ENCODE data around the gene SELENON.

Gene SELENON

DNA sequence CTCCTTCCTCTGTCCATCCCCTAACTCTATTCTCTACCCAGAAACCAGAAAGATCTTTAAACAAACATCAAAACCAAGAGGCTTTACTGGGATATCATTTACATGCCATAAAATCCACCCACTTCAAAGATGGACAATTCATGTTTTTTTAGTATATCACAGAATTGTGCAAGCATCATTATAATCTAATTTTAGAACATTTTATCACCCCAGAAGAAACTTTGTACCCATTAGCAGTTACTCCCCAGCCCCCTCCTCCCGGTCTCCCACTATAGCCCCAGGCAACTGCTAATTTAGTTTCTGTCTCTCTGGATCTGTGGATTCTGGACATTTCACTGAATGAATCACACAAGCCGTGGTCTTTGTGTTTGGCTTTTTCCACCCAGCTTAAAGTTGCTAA lies 4.8 kb upstream of the SELENON start:
- peak; percentile 9 for FAIRE-seq

DNA sequence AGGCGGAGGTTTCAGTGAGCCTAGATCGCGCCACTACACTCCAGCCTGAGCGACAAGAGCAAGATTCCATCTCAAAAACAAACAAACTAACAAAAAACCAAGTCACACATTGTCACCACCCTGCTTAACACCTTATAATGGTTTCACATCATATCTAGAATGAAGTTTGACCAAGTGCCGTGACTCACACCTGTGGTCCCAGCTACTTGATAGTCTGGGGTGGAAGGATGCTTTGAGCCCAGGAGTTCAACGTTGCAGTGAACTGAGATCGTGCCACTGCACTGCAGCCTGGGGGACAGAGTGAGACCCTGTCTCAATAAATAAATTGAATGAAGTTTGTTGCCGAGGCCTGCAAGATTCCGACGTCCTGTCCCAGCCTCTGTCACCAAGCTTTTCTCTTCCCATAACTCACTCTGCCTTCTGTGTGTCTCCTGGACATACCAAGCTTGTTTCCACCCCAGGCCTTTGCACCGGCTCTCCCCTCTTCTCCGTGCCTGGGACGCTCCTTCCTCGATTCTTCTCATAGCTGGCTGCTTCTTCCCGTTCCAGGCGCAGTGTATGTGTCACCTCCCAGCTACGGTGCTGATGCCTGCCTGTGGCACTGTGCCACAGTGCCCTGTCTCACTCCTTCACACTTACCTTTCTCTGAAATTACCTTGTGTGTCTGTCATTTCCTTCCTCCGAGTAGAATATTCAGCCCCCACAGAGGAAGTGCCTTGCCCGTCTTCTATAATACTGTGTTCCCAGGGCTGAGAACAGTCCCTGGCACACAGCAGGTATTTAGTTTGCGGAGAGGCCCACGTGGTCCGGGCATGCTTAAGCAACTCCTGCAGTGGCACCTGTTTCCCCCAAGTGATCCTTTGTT lies 3.8 kb upstream of the SELENON start:
- no peak for FAIRE-seq

DNA sequence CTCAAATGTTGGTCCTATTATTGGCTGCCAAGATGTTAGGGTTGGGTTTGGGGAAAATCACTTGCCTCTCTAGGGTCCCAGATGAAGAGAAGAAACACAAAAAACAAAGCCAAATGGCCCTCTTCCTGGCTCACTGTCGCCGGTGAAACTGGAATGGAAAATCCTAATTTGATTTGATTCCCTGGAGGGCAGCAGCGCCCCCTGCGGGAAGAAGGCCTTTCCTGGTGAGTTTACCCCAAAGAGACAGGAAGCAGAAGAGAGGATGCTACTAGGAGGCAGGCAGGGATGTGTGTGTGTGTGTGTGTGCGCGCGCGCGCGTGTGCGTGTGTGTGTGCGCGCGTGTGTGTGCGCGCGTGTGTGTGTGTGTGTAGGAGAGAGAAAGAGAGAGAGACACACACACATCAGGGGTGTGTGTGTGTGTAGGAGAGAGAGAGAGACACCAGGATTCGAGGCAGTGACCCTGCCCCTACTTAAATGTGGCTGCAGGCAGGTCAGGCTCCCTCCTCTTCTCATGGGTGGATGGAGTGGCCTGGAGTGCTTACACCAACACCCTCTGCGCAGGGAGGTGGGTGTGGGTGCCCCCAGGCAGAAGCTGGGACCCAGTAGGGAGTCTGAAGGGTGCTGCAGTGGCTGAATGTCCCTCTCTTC lies 3.1 kb upstream of the SELENON start:
- FAIRE-seq = peak; percentile 81

DNA sequence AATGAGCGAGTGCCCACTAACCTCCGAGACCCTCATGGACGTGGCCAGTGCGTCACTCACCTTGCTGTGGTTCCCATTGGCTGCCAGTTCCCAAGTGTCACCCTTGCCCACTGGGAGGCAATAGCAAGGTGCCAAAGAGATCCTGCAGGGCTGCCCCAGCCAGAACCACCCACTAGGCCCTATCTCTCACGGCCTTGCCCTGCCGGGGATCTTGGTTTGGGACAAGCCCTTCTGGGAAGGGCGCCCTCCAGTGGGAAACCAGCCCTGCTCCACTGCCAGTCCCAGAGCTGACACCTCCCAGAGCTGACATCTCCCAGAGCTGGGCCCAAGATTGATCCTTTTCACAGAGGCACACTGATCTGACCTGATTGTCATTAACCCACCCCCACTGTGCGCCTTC lies 2.1 kb upstream of the SELENON start:
- FAIRE-seq = no peak

DNA sequence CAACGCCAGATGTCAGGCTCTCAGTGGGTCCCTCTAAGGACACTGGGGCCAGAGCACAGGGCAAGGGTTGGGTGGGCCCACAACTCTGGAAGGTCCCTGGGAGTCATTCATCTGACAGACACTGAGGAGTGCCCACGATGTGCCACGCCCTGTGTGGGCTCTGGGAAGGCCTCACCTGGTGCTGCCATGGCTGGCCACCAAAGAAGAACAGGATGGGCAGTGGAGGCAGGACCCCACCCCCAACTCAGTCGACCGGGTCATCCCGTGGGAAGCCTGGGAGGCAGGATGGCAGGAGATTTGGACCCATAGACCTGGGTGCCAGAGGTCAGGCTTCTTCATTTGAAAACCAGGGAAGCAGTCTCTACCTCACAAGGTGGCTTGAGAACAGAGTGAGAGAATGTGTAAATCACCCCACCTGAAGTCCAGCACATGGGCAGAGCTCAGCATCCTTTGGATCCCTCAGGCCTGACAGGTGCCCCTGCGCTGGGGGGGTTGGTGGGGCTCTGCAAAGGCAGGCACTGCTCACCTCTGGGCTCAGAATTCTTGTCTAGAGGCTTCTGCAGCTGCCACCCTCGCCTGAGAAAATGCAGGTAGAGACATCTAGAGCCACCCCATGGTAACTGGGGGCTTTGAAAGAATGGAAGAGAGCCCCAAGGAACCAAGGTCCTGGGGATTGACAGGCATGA lies 1.2 kb upstream of the SELENON start:
- no peak for FAIRE-seq

DNA sequence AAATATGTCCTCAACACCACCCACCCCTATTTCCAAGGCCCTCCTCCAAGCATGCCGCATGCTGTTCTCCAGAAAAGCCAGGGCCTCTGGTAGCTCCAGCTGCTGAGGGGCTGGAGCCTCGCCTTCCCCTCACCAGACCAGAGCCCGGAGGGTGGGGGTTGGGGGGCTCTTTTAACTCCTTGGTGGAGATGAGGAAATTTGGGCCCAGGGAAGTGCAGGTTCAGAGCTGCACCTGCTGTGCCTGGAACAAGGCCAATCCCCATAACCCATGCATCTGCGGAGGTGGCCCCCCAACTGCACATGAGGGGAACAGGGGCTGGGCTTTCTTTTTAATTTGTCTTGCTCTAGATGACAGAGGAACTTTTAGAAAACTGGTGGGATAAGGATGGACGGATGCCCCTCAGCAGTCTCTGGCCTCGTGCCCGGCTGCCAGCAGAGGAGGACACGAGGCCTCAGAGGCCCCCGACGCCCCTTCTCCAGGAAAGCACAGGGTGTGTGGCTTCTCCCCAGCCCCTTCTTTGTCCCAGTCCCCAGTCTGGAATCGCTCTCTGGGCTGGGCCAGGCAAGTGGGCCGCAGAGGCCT lies 550 bp upstream of the SELENON start:
- no peak for FAIRE-seq

DNA sequence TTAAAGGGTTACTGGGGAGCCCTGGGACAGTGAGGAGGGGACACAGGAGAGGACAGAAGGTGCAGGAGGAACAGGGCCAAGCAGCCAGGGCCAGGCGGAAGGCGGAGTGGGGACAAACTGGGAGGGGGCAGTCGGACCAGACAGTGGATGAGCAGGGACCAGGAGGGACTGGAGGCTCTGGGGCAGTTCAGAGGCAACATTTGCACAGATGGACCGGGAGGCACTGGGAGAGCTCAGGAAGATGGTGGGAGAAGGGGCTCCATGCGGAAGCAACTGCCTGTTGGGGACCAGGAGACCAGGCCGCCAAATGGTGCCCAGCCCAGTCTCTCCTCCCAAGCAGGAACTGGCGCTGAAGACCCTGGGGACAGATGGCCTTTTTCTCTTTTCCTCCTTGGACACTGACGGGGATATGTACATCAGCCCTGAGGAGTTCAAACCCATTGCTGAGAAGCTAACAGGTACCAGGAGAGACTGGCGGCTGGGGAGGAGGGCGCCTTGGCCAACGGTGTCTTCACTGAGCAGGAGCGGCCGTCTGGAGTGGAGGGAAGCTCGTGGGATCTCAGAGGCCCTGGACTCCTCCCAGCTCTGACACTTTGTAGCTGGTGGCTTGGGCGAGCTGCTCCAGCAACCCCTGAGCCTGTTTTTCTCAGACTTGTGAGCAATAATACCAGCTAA lies 847 bp downstream of the SELENON start:
- no peak for FAIRE-seq

- no peak for FAIRE-seq
These were observed 2.9 kb downstream of the SELENON start for GRCh38 chr1:25802915-25803314.

- FAIRE-seq = no peak
These were observed 3.4 kb downstream of the SELENON start for GRCh38 chr1:25803368-25803767.

- FAIRE-seq = no peak
These were observed 4.4 kb downstream of the SELENON start for GRCh38 chr1:25804244-25804963.

DNA sequence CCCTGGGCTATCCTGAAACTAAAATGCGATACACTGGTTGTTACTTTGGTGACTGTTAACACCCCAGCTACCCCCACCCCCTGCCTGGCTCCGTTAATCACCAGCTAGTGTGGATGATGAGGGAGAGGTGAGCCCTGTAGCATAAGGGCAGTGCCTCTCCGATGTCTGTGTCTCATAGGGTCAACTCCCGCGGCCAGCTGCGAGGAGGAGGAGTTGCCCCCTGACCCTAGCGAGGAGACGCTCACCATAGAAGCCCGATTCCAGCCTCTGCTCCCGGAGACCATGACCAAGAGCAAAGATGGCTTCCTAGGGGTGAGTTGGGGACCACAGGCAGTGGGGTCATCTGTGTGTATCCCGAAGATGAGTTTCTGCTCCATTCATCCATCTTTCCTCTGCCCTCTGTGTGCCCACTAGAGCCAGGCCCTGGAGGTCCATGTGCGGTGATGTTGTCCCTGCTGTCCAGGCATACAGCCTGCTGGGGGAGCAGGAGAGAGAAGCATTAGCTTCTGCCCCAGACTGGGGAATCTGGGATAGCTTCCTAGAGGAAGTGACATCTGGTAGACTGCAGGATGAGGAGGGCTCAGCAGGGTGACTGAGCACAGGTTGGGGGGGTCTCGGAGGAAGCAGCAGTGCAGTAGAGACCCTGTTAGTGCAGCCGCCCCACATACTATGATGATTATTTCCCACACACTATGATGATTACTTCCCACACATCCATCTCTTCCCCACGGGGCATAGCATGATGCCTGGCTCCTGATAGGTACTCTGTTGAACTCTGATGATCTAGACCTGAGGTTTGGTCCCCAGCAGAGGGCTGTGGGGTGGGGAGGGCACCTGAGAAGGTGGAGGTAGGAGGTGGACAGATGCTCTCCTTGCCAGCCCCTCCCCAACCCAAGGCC lies 5.2 kb downstream of the SELENON start:
- no peak for FAIRE-seq

GRCh38 chr1:25805863-25806225 lies 5.9 kb downstream of the SELENON start:
- no peak for FAIRE-seq

- no peak for FAIRE-seq
These were observed 6.4 kb downstream of the SELENON start for GRCh38 chr1:25806418-25806817.

GRCh38 chr1:25807480-25808390 lies 7.7 kb downstream of the SELENON start:
- no peak for FAIRE-seq

GRCh38 chr1:25808481-25809244 lies 8.7 kb downstream of the SELENON start:
- FAIRE-seq = no peak

DNA sequence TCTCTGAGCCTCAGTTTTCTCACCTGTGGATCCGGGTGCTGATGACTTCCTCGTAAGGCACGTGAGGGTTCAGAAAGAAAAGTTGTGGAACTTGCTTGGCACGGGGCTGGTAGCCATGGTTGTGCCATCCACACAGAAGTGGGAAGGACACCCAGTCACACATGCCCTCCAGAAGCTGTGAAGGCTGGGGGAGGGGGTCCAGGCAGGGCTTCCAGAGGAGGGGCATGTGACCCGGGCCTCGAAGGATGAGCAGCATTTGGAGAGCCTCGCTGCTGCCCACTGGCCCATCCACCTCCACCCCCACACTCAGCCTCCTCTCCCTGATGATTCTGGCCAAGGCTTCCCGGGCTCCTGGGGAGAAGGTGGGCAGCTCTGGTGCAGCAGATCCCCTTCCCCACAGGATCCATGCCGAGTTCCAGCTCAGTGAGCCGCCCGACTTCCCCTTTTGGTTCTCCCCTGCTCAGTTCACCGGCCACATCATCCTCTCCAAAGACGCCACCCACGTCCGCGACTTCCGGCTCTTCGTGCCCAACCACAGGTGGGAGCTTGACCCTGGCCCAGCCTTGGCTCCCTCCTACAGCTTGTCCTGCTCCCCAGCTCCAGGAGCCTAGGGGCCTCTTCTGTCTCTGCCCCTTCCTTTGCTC lies 9.4 kb downstream of the SELENON start:
- no peak for FAIRE-seq

DNA sequence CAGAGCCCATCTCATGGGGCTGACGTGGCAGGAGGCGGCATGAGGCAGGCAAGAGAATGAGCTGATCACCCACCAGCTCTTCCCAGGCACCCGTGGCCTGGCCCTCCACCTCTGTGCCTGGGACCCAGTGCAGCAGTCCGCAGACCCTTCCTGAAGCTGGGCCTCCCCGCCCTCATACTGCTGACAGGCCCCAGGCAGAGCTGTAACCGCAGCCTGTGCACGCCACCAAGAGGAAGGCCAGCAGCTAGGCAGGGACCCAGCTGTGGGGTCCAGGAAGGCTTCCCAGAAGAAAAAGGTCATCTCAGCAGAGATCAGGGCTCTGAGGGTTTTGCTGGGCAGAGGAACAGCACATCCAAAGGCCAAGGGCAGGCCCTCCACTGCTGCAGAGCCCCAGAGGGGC lies 9.9 kb downstream of the SELENON start:
- FAIRE-seq = no peak

Measured in islet of Langerhans (tissue), 1 donor.